ENCODE results near the gene ATRN.

ATRN gene

GRCh38 chr20:3689978-3690377 is 219.2 kb downstream of the ATRN start:
- TF ChIP-seq, protein P1, sequence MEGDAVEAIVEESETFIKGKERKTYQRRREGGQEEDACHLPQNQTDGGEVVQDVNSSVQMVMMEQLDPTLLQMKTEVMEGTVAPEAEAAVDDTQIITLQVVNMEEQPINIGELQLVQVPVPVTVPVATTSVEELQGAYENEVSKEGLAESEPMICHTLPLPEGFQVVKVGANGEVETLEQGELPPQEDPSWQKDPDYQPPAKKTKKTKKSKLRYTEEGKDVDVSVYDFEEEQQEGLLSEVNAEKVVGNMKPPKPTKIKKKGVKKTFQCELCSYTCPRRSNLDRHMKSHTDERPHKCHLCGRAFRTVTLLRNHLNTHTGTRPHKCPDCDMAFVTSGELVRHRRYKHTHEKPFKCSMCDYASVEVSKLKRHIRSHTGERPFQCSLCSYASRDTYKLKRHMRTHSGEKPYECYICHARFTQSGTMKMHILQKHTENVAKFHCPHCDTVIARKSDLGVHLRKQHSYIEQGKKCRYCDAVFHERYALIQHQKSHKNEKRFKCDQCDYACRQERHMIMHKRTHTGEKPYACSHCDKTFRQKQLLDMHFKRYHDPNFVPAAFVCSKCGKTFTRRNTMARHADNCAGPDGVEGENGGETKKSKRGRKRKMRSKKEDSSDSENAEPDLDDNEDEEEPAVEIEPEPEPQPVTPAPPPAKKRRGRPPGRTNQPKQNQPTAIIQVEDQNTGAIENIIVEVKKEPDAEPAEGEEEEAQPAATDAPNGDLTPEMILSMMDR (IDR thresholded peaks at IDR 0.05; ENCODE audit: insufficient read depth, low read length, missing control alignments), result no peak
- POLR2A ChIA-PET, result no interaction called here
- H3K4me3 ChIP-seq (ENCODE audit: low read depth, low read length), result no peak overlapping the region
- CTCF ChIA-PET, result interaction anchor here (1.2 to 43.4 kb wide), 2 partner anchors 13 to 18 kb away, joined by 3 to 1151 read pairs; partner anchors contain the start of gene SIGLEC1
- DNase-seq (ENCODE audit: low read depth, low spot score), result no peak

GRCh38 chr20:3690413-3690812 is 219.6 kb downstream of the ATRN start:
- TF ChIP-seq, protein P1 (IDR thresholded peaks at IDR 0.05; ENCODE audit: insufficient read depth, low read length, missing control alignments), result no peak
- CTCF ChIA-PET, result interaction anchor here (1.2 to 43.4 kb wide), 2 partner anchors 14 to 17 kb away, joined by 3 to 1151 read pairs; partner anchors contain the start of gene SIGLEC1
- POLR2A ChIA-PET, result no interaction called here
- H3K4me3 ChIP-seq (ENCODE audit: low read depth, low read length), result no peak overlapping the region
- DNase-seq (ENCODE audit: low read depth, low spot score), result no peak

DNA sequence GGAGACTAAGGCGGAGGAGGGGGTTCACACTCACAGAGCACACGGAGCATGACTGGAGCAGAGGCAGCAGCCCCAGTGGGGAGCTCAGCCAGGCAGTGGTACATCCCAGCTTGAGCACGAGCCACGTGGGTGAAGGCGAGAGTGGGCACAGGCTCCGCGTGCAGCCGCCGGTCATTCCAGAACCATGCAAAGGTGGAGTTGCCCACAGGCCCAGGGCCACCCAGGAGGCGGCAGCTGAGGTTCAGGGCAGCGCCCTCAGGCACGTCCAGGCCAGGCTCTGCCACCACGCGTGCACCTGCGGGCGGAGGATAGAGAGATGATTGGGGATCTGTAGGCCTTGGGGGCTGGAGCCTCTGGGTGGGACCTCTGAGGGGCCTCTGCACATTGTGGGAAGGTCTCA is 220.5 kb downstream of the ATRN start:
- POLR2A ChIA-PET, result interaction anchor here (0.9 kb wide), 1 partner anchor 23 kb away, joined by 3 read pairs; no protein-coding TSS in a partner anchor
- TF ChIP-seq, protein P1 (IDR thresholded peaks at IDR 0.05; ENCODE audit: insufficient read depth, low read length, missing control alignments), result no peak
- no peak for DNase-seq (ENCODE audit: low read depth, low spot score)
- H3K4me3 ChIP-seq (ENCODE audit: low read depth, low read length), result no peak overlapping the region
- CTCF ChIA-PET, result interaction anchor here (43.4 kb wide), 1 partner anchor 16 kb away, joined by 1151 read pairs; the partner anchor contains the start of gene SIGLEC1

DNA sequence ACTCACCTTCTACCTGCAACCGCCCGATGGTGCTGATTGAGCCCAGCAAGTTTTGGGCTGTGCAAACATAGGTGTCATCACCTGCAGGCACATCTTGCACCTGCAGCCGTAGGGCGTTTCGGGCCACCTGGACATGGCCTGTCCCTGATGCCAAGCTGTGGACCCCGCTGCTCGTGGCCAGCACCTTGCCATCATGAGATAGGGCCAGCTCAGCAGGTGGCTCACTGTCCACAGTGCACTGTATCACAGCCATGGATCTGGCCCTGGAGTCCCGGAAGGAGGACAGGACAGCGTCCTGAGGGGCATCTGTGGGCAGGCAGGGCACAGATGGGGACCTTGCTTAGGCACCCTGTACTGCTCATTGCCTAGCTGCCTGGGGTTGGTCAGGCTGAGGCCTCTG is 221.1 kb downstream of the ATRN start:
- ChIA-PET CTCF (interaction anchor here (43.4 kb wide), 1 partner anchor 16 kb away, joined by 1151 read pairs; the partner anchor contains the start of gene SIGLEC1), POLR2A (interaction anchor here (0.9 kb wide), 1 partner anchor 23 kb away, joined by 3 read pairs; no protein-coding TSS in a partner anchor)
- DNase-seq (ENCODE audit: low read depth, low spot score), result no peak
- TF ChIP-seq, protein P1 (IDR thresholded peaks at IDR 0.05; ENCODE audit: insufficient read depth, low read length, missing control alignments), result no peak
- H3K4me3 ChIP-seq (ENCODE audit: low read depth, low read length), result no peak overlapping the region

- ChIA-PET CTCF (interaction anchor here (0.9 to 43.4 kb wide), 2 partner anchors 15 to 16 kb away, joined by 3 to 1151 read pairs; partner anchors contain the start of gene SIGLEC1), POLR2A (no interaction called here)
- no peak overlapping the region for H3K4me3 ChIP-seq (ENCODE audit: low read depth, low read length)
- no peak for DNase-seq (ENCODE audit: low read depth, low spot score)
- TF ChIP-seq, protein P1 (IDR thresholded peaks at IDR 0.05; ENCODE audit: insufficient read depth, low read length, missing control alignments), result no peak
These were observed 222.0 kb downstream of the ATRN start for GRCh38 chr20:3692706-3693294.

DNA sequence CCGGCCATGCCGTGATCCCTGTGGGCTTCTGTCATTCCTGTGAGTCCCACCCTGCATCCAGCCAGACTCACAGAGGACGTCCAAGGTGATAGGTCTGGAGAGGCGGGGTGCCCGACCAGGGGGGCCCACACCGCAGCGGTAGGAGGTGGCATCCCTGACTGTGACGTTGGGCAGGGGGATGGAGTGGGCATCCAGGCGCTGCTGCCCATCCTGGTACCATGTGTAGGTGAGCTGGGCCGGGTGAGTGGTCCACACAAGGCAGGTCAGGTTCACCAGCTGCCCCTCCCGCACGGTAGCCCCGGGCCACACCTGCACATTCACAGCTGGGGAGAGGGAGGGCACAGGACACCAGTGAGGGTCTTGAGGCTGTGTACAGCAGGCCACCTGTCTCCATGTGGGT is 222.6 kb downstream of the ATRN start:
- POLR2A ChIA-PET, result no interaction called here
- TF ChIP-seq, protein P1 (IDR thresholded peaks at IDR 0.05; ENCODE audit: insufficient read depth, low read length, missing control alignments), result no peak
- CTCF ChIA-PET, result interaction anchor here (0.9 to 43.4 kb wide), 3 partner anchors 14 to 57 kb away, joined by 3 to 1151 read pairs (median 3); partner anchors contain the start of gene SIGLEC1
- no peak for DNase-seq (ENCODE audit: low read depth, low spot score)
- H3K4me3 ChIP-seq (ENCODE audit: low read depth, low read length), result no peak overlapping the region
